ENCODE measurements around the gene CYB5R4.

DNA sequence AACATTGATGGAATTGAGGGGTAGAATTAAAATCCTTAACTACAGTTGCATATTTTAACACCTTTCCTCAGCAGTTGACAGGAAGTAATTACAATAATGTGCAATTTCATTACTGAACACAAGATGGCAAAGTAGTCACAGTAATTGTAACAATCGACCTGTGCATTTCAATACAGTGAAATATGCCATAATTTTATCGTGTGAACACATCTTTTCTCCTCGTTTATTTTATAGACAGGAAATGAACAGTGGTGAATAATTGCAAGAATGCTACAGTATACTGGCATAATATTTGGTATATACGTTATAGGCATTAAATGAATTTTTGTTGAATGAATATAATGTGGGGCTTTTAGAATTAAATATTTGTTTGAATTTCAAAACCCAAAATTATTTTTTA, 25.0 kb downstream of the CYB5R4 start:
- TF ChIP-seq, protein P1, sequence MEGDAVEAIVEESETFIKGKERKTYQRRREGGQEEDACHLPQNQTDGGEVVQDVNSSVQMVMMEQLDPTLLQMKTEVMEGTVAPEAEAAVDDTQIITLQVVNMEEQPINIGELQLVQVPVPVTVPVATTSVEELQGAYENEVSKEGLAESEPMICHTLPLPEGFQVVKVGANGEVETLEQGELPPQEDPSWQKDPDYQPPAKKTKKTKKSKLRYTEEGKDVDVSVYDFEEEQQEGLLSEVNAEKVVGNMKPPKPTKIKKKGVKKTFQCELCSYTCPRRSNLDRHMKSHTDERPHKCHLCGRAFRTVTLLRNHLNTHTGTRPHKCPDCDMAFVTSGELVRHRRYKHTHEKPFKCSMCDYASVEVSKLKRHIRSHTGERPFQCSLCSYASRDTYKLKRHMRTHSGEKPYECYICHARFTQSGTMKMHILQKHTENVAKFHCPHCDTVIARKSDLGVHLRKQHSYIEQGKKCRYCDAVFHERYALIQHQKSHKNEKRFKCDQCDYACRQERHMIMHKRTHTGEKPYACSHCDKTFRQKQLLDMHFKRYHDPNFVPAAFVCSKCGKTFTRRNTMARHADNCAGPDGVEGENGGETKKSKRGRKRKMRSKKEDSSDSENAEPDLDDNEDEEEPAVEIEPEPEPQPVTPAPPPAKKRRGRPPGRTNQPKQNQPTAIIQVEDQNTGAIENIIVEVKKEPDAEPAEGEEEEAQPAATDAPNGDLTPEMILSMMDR (IDR thresholded peaks at IDR 0.05) = peak; percentile 43 to 75 (median 63)
- TF ChIP-seq POLR2A (IDR thresholded peaks at IDR 0.05) (no peak), EP300 (IDR thresholded peaks at IDR 0.05) (no peak)
